HG03442 (cell line): Measurements from ENCODE around the gene TMEM151A.
"Not testable (repeated sequence)": the region's sequence is repeated elsewhere in the genome, so short reads cannot be mapped to it uniquely, and the experiment has no call there.

Experiments used
- ATAC-seq: cut with Tn5 transposase; IDR thresholded peaks from one replicate; pipeline ENCODE4 v1.9.1; 2021; ENCODE audit warnings: mild to moderate bottlenecking, moderate library complexity; ENCODE audit not compliant: unreplicated experiment

Gene TMEM151A

DNA sequence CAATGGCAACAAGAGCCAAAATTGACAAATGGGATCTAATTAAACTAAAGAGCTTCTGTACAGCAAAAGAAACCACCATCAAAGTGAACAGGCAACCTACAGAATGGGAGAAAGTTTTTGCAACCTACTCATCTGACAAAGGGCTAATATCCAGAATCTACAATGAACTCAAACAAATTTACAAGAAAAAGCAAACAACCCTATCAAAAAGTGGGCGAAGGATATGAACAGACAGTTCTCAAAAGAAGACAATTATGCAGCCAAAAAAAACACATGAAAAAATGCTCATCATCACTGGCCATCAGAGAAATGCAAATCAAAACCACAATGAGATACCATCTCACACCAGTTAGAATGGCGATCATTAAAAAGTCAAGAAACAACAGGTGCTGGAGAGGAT, 28.6 kb downstream of the TMEM151A start:
- ATAC-seq, result not testable (repeated sequence)

DNA sequence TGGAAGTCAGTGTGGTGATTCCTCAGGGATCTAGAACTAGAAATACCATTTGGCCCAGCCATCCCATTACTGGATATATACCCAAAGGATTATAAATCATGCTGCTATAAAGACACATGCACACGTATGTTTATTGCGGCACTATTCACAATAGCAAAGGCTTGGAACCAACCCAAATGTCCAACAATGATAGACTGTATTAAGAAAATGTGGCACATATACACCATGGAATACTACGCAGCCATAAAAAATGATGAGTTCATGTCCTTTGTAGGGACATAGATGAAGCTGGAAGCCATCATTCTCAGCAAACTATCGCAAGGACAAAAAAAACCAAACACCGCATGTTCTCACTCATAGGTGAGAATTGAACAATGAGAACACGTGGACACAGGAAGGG, 29.1 kb downstream of the TMEM151A start:
- ATAC-seq, result not testable (repeated sequence)

DNA sequence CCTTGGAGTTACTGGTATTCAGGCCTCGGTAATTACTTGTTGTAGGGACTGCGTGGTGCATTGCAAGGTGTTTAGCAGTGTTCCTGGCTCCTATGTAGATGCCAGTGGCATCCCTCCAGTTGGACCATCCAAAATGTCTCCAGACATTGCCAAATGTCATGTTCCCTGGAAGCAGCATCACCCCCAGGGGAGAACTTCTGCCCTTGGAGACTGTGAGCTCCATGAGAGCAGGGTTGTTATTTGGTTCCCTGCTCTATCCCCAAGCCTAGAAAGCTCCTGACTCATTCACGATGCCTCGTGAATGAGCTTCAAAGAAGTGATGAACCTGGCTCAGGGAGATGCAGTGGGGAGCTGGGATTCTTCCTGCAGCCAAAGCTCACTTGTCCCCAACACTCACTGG, 29.9 kb downstream of the TMEM151A start:
- no peak for ATAC-seq

DNA sequence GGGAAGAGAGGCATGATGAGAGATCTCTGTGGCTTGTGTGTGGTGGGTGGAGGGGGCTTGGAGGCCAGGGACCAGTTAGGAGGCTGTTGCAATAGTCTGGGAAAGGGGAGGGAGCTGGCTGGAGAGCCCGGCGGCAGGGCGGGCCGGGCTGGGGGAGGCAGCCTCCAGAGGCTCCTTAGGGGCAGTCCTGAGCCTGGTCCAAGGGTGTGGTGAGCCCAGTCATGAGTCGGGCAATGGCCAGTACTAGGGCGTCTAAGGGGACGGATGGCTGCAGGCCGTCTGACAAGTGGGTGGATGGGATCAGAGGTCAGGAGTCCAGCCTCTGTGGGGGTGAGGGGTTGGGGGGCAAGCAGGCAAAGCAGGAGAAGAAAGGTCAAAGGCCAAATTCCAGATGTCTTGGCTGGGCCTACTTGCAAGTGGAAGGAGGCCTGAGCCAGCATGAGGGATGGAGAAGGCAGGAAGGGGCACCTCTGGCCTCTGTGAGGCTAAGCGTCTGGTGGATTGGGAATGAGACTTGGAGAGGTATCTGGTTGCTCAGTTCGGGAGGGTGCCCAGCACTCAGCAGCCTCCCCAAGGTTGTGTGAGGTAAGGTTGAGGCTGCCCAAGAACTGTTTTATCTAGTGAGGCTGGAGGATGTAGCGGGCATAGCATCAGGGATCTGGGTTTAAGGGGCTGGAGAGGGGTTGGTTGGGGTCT, 31.2 kb downstream of the TMEM151A start:
- no peak for ATAC-seq

DNA sequence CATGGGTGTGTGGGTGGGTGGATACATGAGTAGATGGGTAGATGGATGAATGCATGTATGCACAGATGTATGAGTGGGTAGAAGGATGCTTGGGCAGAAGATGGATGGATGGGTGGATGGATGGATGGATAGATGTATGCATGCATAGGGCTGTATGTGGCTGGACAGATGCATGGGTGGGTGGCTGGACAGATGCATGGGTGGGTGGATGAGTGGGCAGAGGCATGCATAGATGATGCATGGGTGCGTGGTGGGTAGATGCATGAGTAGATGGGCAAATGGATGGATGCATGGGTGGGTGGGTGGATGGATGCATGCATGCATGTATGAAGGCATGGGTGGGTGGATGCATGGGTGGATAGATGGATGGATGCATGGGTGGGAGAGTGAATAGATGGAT, 32.0 kb downstream of the TMEM151A start:
- ATAC-seq, result no peak

DNA sequence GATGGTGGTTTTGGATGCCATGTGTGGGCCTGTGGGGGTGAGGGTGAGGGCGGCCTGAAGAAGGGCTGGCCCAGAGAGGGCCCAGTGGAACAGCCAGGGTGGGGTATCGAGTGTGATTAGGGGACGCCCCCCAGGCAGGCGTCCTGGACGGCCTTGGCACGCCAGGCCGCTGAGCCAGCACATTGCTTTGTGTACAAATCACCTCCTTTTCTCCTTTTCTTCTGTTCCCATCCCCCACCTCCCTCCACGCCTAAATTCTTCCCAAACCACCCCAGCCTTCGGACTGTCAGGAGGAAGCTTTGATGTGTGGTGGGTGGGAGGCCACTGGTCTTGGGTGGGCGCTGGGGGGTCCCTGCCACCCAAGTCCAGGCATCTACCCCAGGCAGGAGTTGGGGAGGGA, 33.0 kb downstream of the TMEM151A start:
- ATAC-seq, result no peak

DNA sequence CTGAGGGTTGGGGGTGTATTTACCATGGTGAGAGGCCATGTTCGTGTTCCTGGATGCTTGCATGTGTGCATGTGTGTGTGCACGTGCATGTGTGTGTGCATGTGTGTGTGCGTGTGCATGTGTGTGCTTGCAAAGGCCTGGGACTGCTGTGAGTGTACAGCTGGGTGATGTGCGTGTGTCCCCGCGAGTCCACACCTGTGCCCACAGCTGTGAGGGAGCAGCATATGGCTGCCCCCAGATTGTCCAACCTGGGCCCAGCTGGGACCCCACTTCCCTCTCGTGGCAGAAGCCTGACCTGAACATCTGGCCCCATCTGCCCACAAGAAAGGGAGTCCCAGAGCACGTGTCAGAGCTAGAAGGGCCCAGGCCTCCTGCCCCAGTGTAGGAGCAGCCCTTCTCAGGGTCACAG, 33.6 kb downstream of the TMEM151A start:
- ATAC-seq, result no peak

DNA sequence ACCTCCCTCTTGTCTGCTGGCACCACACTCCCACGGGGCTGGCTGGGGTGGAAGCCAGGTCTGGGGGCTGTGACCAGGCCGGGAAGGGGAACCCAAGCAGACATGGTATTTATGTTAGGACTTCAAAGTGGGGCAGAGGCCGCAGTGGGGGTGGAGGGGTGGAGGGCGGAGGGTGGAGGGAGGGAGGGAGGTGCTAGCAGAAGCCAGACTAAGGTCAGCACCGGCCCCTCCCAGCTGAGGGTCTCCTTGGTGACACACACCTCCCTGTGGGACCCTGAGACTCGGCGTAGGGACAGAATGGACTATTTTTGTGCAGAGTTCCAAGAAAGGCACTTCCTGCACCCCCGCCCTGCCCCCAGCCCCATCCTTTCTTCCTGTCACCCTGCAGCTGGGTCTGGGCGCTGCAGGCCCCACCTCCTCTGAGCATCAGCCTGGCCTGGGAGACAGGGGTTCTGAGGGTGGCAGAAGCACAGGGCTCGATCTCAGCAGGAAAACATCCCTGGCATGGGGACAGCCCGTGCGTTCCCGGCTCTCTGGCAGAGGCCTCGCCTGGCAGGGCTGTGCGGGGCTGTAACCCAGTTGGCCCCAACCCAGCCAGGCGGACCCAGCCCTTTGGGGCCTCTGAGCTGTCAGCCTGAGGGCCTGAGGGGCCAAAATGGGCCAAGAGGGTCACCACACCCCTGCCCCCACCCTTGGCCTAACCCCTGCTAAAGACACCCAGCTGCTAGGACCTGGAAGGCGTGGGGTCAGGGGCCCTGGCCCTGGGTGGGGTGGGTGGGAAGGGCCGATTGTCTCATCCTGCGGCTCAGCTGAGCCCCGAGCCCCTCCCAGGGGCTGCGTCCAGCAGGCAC, 34.8 kb downstream of the TMEM151A start:
- no peak for ATAC-seq

DNA sequence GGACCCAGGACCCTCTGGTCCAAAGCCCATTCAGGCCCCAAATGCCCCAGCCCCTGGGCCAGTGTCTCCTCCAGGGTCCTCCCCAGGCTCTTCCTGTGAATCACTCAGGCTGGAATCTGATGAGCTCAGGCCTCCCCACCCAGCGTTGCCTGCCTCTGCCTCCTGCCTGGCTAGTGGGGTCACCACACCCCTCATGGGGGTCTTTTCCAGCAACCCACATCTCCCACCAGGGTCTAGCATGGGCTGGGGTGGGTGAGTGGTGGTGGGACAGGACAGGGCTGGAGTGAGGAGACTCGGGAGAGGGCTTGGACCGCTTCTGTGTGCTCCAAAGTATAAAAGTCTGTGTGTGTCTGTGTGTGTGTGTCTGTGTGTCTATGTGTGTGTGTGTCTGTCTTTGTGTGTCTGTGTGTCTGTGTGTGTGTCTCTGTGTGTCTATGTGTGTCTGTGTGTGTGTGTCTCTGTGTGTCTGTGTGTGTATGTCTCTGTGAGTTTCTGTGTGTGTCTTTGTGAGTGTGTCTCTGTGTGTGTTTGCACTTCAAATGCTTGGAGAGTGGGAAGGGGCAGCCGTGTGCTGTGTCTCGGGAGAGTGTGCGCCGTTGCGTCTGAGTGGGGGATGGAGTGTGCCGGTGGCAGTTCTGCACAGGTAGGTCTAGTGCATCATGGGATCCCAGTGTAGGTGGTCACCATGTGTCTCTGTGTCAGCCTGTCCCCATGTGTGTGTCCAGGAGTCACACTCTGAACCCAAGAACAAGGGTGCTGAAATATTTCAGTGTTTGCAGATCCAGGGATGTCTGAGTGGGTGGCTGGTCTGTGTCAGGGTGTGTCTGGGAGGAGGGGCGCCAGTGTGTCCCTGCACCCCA, 35.7 kb downstream of the TMEM151A start:
- ATAC-seq, result no peak

DNA sequence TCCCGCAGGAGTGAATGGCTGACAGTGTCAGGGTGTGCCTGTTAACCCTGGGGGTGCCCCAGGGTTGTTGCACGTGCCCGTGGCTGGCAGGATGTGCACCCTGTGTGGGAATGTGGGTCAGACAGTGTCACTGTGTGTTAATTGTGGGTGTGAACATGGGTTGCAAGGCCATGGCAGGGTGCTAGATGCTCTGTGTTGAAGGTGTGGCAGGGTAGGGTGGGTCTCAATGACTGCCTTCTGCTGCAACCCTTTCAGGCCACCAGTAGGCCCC, 36.3 kb downstream of the TMEM151A start:
- ATAC-seq, result no peak

DNA sequence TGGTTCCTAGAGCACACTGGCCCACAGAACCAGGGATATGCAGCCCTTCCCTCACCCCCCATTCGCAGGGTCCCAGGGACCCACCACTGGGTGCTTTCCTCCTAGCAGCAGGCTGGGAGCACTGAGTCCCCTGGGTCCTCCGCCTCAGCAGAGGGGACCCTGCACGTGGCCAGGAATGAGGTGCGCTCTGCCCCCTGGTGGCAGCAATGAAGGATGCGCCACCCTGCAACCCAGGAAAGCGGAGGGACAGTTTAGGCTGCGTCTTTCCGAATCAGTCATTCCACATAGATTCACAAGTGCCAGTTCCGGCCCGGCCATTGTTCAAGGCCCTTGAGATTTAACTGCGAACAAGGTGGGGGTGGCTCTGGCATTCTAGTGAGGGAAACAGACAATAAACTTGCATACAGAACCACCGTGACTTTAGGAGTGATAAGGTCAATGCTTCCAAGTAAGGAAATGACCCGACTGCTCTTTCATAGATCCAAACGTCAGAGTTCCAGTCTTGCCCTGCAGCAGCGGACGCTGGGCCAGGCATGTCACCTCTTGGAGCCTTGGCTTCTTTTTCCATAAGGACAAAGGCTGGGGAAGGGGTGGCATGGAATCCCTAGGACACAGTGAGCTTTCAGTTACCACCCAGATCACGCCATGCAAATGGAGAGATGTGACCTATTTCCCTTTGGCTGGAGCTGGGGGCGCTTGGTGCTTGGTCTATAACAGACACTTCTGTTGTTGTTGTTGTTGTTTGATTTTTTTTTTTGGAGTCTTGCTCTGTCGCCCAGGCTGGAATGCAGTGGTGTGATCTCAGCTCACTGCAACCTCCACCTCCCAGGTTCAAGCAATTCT, 36.8 kb downstream of the TMEM151A start:
- no peak for ATAC-seq

DNA sequence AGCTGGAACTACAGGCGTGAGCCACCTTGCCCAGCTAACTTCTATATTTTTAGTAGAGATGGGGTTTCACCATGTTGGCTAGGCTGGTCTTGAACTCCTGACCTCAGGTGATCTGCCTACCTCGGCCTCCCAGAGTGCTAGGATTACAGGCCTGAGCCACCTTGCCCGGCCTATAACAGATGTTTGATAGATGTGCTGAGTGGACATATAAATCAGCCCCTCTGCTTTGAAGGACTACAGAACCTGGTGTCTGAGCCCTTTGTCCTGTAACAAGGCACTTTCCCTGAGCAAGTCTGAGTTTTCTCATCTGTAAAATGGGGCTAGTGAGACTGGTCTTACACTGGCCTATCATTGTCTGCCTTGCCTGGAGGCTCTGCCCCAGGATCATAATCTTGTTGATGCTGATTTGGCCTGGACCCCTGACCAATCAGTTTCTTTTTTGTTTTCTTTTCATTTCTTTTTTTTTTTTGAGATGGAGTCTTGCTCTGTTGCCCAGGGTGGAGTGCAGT, 37.5 kb downstream of the TMEM151A start:
- ATAC-seq, result no peak

DNA sequence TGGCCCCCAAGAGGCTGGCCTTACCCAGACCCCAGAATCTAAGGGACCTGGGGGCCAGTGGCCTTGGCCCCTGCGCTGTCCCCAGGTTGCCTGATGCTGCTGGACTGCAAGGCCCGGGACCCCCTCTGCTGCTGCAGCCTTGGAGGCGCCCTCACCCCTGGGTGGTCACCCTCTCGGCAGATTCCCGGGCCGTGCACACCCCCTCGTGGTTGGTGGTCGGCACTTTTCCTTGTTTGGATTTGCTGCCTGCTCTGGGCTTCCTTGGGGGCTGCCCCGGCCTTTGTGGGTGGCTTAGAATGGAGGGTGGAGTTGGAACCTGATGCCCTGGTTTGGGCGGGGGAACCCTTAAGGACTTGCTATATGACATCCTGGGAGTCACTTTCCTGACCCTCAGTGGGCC, 39.2 kb downstream of the TMEM151A start:
- no peak for ATAC-seq

DNA sequence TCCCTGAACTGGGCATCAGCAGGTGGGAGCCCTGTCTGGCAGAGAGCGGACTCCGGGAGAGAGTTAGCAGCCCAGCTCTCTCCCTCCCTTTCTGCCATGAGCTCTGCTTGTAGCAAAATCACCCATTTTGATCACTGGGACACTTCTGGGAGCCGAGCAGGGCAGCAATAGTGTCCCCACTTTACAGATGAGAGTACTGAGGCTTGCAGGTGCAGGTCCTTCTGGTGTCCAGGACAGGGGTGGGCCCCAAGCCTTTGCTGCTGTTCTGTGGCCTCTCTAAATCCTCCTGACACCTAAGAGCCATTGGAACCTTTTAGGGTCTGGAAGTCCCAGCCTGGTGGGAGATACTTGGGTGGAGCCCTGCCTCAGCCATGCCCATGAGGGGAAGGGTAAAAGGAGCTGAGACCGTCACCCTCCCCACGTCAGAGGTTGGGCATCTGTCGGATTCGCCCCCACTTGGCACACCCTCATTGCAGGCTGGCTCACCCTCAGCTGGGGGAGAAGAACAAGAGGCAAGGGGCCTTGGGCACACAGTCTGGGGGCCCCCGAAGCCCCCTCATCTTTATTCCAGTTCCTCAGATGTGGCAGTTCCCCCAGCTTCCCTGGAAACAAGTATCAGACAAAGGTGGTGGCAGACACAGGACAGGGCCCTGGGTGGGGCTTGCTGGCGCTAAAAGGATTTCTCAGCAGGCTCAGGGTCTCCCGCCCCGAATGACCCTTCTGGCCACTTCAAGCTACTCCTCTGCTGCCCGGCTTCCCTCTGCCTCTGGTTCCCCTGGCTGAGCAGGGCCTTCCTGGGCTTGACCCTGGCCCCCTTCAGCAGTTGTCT, 40.1 kb downstream of the TMEM151A start:
- no peak for ATAC-seq

DNA sequence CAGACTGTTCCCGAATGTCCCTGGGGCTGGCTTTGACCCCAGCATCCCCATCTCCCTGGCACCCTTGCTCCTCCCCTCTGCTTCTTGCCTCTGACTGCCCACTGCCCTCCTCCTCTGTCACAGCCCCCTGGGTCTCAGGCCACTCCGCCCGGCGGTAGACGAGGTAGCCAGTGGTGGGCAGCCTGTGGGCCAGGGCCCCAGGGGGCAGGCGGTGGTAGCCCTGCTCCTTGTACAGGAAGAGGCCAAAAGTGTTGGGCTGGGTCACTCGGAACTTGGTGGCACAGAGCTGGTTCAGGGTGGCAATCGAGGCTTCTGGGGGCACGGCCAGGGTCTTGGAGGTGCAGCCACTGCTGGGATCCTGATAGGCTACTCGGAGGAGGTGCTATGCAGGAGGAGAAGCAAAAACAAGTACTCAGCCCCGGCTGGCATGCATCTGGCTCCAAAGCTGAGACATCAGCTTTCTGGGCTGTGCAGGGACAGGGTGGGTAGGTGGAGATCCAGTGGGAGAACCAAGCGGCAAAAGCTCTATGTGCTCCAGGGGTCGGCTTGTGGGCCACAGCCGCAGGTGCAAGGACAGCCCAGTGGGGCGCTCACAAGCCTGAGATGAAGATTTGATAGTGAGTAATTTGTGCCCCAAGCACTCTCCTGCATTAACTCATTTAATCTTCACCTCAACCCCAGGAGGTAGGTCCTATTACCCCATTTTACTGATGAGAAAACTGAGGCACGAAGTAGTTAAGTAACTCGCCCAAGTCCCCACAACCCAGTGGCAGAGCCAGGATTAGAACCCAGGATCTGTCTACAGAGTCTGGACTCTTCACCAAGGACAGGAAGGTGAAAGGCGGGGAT, 40.9 kb downstream of the TMEM151A start:
- ATAC-seq, result no peak

DNA sequence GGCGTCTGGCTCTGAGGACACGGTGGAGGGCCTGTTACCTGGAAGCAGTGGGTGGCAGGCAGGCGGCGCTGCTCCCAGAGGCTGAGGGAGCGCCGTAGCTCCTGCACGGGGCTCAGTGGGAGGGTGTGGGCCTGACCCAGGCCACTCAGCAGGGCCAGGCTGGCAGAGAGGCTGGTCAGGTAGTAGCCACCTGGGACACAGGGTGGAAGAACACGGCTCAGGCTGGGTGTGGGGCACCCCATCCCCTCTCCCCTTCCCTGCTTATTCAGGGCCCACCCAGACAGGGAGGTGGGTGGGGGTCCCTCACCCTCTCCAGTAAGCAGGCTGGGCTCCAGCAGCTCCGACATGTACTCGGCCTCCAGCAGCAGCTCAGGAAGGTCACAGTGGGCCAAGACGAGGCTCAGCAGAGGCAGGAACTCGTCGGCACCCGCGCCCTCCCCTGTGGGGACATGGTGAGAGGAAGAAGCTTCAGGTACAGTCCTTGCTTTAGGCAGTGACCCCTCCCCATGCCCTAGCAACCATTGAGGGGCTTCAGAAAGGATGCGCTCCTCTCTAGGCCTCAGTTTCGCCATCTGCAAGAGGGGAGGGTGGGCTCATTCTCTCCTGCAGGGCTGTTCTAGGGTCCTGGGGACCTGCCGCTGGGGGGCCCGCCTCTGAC, 41.7 kb downstream of the TMEM151A start:
- no peak for ATAC-seq

DNA sequence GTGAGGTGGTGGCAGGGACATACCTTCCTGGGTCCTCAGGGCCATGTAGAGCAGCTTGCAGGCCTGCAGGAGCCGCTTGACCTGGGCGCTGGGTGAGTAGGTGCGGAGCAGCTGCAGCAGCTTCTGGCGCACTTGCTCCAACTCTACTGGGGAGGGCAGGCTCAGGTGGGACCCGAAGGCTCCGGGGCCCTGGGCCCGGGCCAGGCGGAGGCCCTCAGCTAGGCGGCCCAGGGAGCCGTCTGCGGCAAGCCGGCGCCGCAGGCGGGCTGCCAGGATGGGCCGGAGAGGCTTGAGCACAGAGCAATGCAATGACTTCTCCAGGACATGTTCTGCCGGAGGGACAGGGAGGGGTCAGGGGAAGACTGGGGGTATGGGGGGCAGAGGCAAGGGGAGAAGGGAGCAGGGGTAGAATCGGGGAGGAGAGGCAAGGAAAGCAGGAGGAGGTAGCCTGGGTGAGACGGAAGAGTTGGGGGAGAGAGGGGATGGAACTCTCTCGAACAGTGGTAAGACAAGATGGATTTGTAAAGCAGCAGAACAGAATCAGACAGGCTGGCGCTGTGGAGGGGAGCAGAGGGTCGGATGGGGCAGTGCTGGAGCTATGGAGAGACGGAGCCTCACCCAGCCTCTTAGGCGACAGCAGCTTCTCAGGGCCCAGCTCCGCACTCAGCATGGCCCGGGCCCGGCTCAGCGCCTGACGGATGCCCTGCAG, 42.4 kb downstream of the TMEM151A start:
- ATAC-seq, result no peak
